Measurements from ENCODE around the gene CACNA1S. TPM values are rescaled to one million over a fixed set of nuclear protein-coding genes. Genes with fewer than 3 reads are reported as not detected.
A peak's percentile ranks its signal among the peaks of the same experiment; 100 is the strongest.

The CACNA1S gene
- total and polyA plus RNA-seq, 2 of the 13 experiments (the other 11 are each of a cell fraction or from before 2014, with no cell fraction given) = not detected

- TF ChIP-seq UBTF (CRISPR knock-in tag; IDR thresholded peaks at IDR 0.05) = peak; percentile 49; the same call in 1 of the 2 replicates
- 0 out of 2 replicates have a peak, but pooled peaks have one; percentile 46 for TF ChIP-seq ZNF317 (CRISPR knock-in tag; IDR thresholded peaks at IDR 0.05)
- no peak for TF ChIP-seq RFX3 (CRISPR knock-in tag; IDR thresholded peaks at IDR 0.05)
- TF ChIP-seq ZBTB14 (CRISPR knock-in tag; IDR thresholded peaks at IDR 0.05) = no peak
- no peak for TF ChIP-seq ZNF619 (CRISPR knock-in tag; IDR thresholded peaks at IDR 0.05)
- peak; percentile 85 for TF ChIP-seq ZNF777 (CRISPR knock-in tag; IDR thresholded peaks at IDR 0.05)
- peak; percentile 65; the same call in 1 of the 2 replicates for TF ChIP-seq MYC (CRISPR knock-in tag; IDR thresholded peaks at IDR 0.05; ENCODE audit: borderline replicate concordance)
- TF ChIP-seq GABPB1 (CRISPR knock-in tag; IDR thresholded peaks at IDR 0.05) = peak; percentile 41; the same call in 1 of the 2 replicates
- TF ChIP-seq FOXM1 (CRISPR knock-in tag; IDR thresholded peaks at IDR 0.05) = no peak
- peak; percentile 38; the same call in 1 of the 2 replicates for TF ChIP-seq SALL2 (CRISPR knock-in tag; IDR thresholded peaks at IDR 0.05)
- TF ChIP-seq NFKB2 (CRISPR knock-in tag; IDR thresholded peaks at IDR 0.05; ENCODE audit: borderline replicate concordance) = peak; percentile 46; the same call in 1 of the 2 replicates
- TF ChIP-seq ZNF564 (CRISPR knock-in tag; IDR thresholded peaks at IDR 0.05) = peak; percentile 61; the same call in 1 of the 2 replicates
- TF ChIP-seq RERE (CRISPR knock-in tag; IDR thresholded peaks at IDR 0.05; ENCODE audit: low read depth) = no peak
- TF ChIP-seq SMAD1 (CRISPR knock-in tag; IDR thresholded peaks at IDR 0.05; ENCODE audit: borderline replicate concordance, low read depth) = no peak
- 0 out of 2 replicates have a peak, but pooled peaks have one; percentile 19 for TF ChIP-seq ZNF138 (CRISPR knock-in tag; IDR thresholded peaks at IDR 0.05; ENCODE audit: low read depth)
- peak; percentile 56 for TF ChIP-seq AGO1 (IDR thresholded peaks at IDR 0.05; ENCODE audit: low read depth, low read length, poor library complexity, severe bottlenecking)
- TF ChIP-seq ZNF83 (CRISPR knock-in tag; IDR thresholded peaks at IDR 0.05; ENCODE audit: borderline replicate concordance) = no peak
- TF ChIP-seq ZNF580 (CRISPR knock-in tag; IDR thresholded peaks at IDR 0.05; ENCODE audit: borderline replicate concordance, low read depth) = 0 out of 2 replicates have a peak, but pooled peaks have one; percentile 18
- 0 out of 2 replicates have a peak, but pooled peaks have one; percentile 39 for TF ChIP-seq ZNF709 (CRISPR knock-in tag; IDR thresholded peaks at IDR 0.05)
These were observed 41.5 kb upstream of the CACNA1S start (continued) for GRCh38 chr1:201153474-201154388.
